M059J (cell line): ENCODE results near the gene TMEM219. TPM values are rescaled to one million over a fixed set of nuclear protein-coding genes. Genes with fewer than 3 reads are reported as not detected.
"Not testable (repeated sequence)": the region's sequence is repeated elsewhere in the genome, so short reads cannot be mapped to it uniquely, and the experiment has no call there.

Experiments used
- DNase-seq: peaks from one replicate; pipeline ENCODE4 v3.0.0-alpha.2; 2012; ENCODE audit warnings: low read depth
- total RNA-seq: library from RNA; depleted of rRNA; stranded (reverse); fragments of >200 nt; shearing (Covaris generic); gene quantifications from 2 replicates; pipeline ENCODE4 v1.2.3, GENCODE V29; 2014; rRNA removed

The TMEM219 gene
- total RNA-seq, 1 experiment from 2014 or later = 110 TPM

GRCh38 chr16:30010844-30011713 lies 49.2 kb downstream of the TMEM219 start, which contains the start of gene DOC2A:
TSS of gene DOC2A (minus strand) at chr16:30011027. CDS start at chr16:30010222, 805 bp downstream.
- no peak for DNase-seq

- DNase-seq = no peak
Measured at GRCh38 chr16:30011714-30012504, 50.0 kb downstream of the TMEM219 start.

GRCh38 chr16:30012598-30012997 lies 50.7 kb downstream of the TMEM219 start:
- DNase-seq = not testable (repeated sequence)

GRCh38 chr16:30015450-30015849 lies 53.6 kb downstream of the TMEM219 start:
- DNase-seq = not testable (repeated sequence)

GRCh38 chr16:30016555-30017276 lies 54.8 kb downstream of the TMEM219 start:
- DNase-seq = no peak

GRCh38 chr16:30017277-30017656 lies 55.4 kb downstream of the TMEM219 start:
- no peak for DNase-seq

GRCh38 chr16:30017937-30018336 lies 56.1 kb downstream of the TMEM219 start:
- not testable (repeated sequence) for DNase-seq

GRCh38 chr16:30018731-30019158 lies 56.9 kb downstream of the TMEM219 start:
- DNase-seq = no peak

Other genes with a start within 250 kb of the TMEM219 start
- 0.54 and 0.84 TPM in 2 replicates for gene C16orf54, start 216.1 kb upstream of the TMEM219 start, total RNA-seq
- not detected in 2 replicates for gene ZG16, start 183.8 kb upstream of the TMEM219 start, total RNA-seq
- 68.6 and 79.0 TPM in 2 replicates for gene KIF22, start 171.3 kb upstream of the TMEM219 start, total RNA-seq
- gene MAZ, start 155.6 kb upstream of the TMEM219 start, total RNA-seq = 127 and 223 TPM in 2 replicates
- gene PRRT2, start 149.9 kb upstream of the TMEM219 start, total RNA-seq = 0.20 and 0.94 TPM in 2 replicates
- 45.4 and 58.2 TPM in 2 replicates for gene PAGR1, start 145.9 kb upstream of the TMEM219 start, total RNA-seq
- 112 and 186 TPM in 2 replicates for gene MVP, start 141.6 kb upstream of the TMEM219 start, total RNA-seq
- 90.7 and 103 TPM in 2 replicates for gene CDIPT, start 98.9 kb upstream of the TMEM219 start, total RNA-seq
- 16.7 and 38.3 TPM in 2 replicates for gene SEZ6L2, start 62.5 kb upstream of the TMEM219 start, total RNA-seq
- 12.1 and 16.1 TPM in 2 replicates for gene ASPHD1, start 61.6 kb upstream of the TMEM219 start, total RNA-seq
- 11.3 and 16.8 TPM in 2 replicates for gene KCTD13, start 35.9 kb upstream of the TMEM219 start, total RNA-seq
- gene TAOK2, start 11.8 kb downstream of the TMEM219 start, total RNA-seq = 24.1 and 47.4 TPM in 2 replicates
- 17.1 and 19.0 TPM in 2 replicates for gene HIRIP3, start 33.5 kb downstream of the TMEM219 start, total RNA-seq
- 122 and 187 TPM in 2 replicates for gene INO80E, start 34.2 kb downstream of the TMEM219 start, total RNA-seq
- 0.52 and 0.62 TPM in 2 replicates for gene DOC2A, start 48.9 kb downstream of the TMEM219 start, total RNA-seq
- gene C16orf92, start 61.1 kb downstream of the TMEM219 start, total RNA-seq = not detected in 2 replicates
- gene TLCD3B, start 69.2 kb downstream of the TMEM219 start, total RNA-seq = 0.42 TPM in 1 of 2 replicates, not detected in the other
- gene ALDOA, start 103.7 kb downstream of the TMEM219 start, total RNA-seq = 3,016 and 3,039 TPM in 2 replicates
- 143 and 169 TPM in 2 replicates for gene PPP4C, start 113.9 kb downstream of the TMEM219 start, total RNA-seq
- 0.39 TPM in 1 of 2 replicates, not detected in the other for gene TBX6, start 129.8 kb downstream of the TMEM219 start, total RNA-seq
- gene YPEL3, start 134.1 kb downstream of the TMEM219 start, total RNA-seq = 6.0 and 23.1 TPM in 2 replicates
- gene GDPD3, start 151.5 kb downstream of the TMEM219 start, total RNA-seq = 0.52 and 1.8 TPM in 2 replicates
- 38.7 and 42.5 TPM in 2 replicates for gene MAPK3, start 161.1 kb downstream of the TMEM219 start, total RNA-seq
- gene CORO1A, start 221.5 kb downstream of the TMEM219 start, total RNA-seq = 7.6 and 8.0 TPM in 2 replicates
- gene BOLA2B, start 231.6 kb downstream of the TMEM219 start, total RNA-seq = 397 and 526 TPM in 2 replicates
- 46.2 and 48.2 TPM in 2 replicates for gene SLX1A, start 231.8 kb downstream of the TMEM219 start, total RNA-seq
- 1.5 and 2.6 TPM in 2 replicates for gene SULT1A3, start 237.2 kb downstream of the TMEM219 start, total RNA-seq